Mucosa of rectum (tissue), 2 donors: ENCODE data around the gene GMPPB.

ENCODE experiments used
- H3K27ac ChIP-seq, 2 donors: one replicate each; pipeline ENCODE4 v1.7.0; 2013; ENCODE audit warnings: inconsistent platforms in 2 of 2, low read depth in 2 of 2, low read length in 2 of 2
- H3K27me3 ChIP-seq, 2 donors: one replicate each; pipeline ENCODE4 v1.7.0; 2013; ENCODE audit warnings: low read length in 2 of 2; ENCODE audit not compliant: control insufficient read depth in 2 of 2, insufficient read depth in 2 of 2
- H3K36me3 ChIP-seq, 2 donors: one replicate each; pipeline ENCODE4 v1.7.0; 2013; ENCODE audit warnings: low read length in 2 of 2; ENCODE audit not compliant: control insufficient read depth in 2 of 2, insufficient read depth in 2 of 2
- H3K4me1 ChIP-seq, 2 donors: one replicate each; pipeline ENCODE4 v1.7.0; 2013; ENCODE audit warnings: low read length in 2 of 2, mild to moderate bottlenecking in 1 of 2; ENCODE audit not compliant: control insufficient read depth in 2 of 2, insufficient read depth in 2 of 2
- H3K4me3 ChIP-seq, 2 donors: one replicate each; pipeline ENCODE4 v1.7.0; 2013; ENCODE audit warnings: low read length in 2 of 2
- H3K9ac ChIP-seq, 2 donors: one replicate each; pipeline ENCODE4 v1.7.0; 2013; ENCODE audit warnings: low read length in 2 of 2, low read depth in 1 of 2, mild to moderate bottlenecking in 1 of 2
- H3K9me3 ChIP-seq, 2 donors: one replicate each; pipeline ENCODE4 v1.7.0; 2013; ENCODE audit warnings: low read length in 2 of 2; ENCODE audit not compliant: control insufficient read depth in 2 of 2
- donor health status: healthy.
- donor health status: Normal muscosa, but diverticular disease.

The GMPPB gene

GRCh38 chr3:49714728-49715550 lies 8.8 kb downstream of the GMPPB start:
- Histone ChIP-seq H3K4me1 (peaks cover 10 to 13% of the 10 kb centered on the region in 2 donors), H3K27ac (no peak overlapping the region), H3K36me3 (peaks cover 9 to 10% of the 10 kb centered on the region in 2 donors), H3K9ac (no peak overlapping the region), H3K9me3 (no peaks in the 10 kb centered on the region), H3K27me3 (no peaks in the 10 kb centered on the region), H3K4me3 (no peak overlapping the region)

- Histone ChIP-seq H3K4me3 (no peak overlapping the region), H3K36me3 (peaks cover 9 to 10% of the 10 kb centered on the region in 2 donors), H3K9me3 (no peaks in the 10 kb centered on the region), H3K27ac (no peak overlapping the region), H3K27me3 (no peaks in the 10 kb centered on the region), H3K4me1 (peaks cover 1 to 3% of the 10 kb centered on the region in 2 donors), H3K9ac (no peak overlapping the region)
Measured at GRCh38 chr3:49713336-49714105, 10.2 kb downstream of the GMPPB start.

GRCh38 chr3:49712631-49713317 lies 11.0 kb downstream of the GMPPB start:
- H3K36me3 ChIP-seq, result peaks cover 9 to 10% of the 10 kb centered on the region in 2 donors

DNA sequence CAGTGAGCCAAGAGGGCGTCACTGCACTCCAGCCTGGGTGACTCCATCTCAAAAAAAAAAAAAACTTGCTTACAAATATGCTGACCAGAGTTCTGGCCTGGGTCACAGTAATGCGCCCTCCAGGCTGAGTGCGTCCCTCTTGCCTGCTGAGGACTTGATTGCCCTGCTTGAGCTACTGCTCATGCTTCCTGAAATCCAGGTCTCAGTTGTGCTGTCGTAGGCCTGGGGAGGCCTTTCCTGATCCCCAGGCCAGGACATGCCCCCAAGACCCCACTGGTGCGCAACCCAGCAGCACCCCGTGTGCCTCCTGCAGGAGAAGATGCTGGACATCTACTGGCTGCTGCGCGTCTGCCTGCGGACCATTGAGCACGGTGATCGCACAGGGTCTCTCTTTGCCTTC lies 11.6 kb downstream of the GMPPB start:
- no peaks in the 10 kb centered on the region for H3K4me1 ChIP-seq
- peaks cover 10 to 11% of the 10 kb centered on the region in 2 donors for H3K36me3 ChIP-seq
- H3K27ac ChIP-seq, result no peak overlapping the region
- H3K9ac ChIP-seq, result no peak overlapping the region
- H3K27me3 ChIP-seq, result no peaks in the 10 kb centered on the region
- no peaks in the 10 kb centered on the region for H3K9me3 ChIP-seq
- no peak overlapping the region for H3K4me3 ChIP-seq

More at GRCh38 chr3:49712631-49713317, 11.0 kb downstream of the GMPPB start:
- Histone ChIP-seq H3K27me3 (no peaks in the 10 kb centered on the region), H3K4me3 (no peak overlapping the region), H3K27ac (no peak overlapping the region), H3K9me3 (no peaks in the 10 kb centered on the region), H3K9ac (no peak overlapping the region), H3K4me1 (no peaks in the 10 kb centered on the region)

DNA sequence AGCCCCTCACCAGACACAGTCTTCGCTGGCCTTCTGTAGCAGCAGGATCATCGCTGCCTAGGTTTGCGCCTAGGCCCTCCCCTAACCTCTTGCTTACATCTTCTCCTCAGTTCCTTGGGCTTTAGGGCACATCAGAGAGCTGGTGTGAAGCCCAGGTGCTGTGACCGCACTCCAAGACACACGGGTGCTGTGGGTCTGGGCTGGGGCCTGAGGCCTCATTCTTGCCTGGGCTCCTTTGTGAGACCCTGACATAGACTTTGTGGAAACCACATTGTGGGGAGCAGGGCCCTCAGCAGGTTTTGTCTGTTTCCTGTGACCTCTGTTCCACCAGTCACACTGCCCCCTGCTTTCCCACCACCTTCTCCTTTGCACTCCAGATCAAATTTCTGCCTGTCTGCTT lies 12.3 kb downstream of the GMPPB start:
- Histone ChIP-seq H3K4me3 (no peak overlapping the region), H3K9ac (no peak overlapping the region), H3K27ac (no peak overlapping the region), H3K9me3 (no peaks in the 10 kb centered on the region), H3K4me1 (no peaks in the 10 kb centered on the region), H3K36me3 (peaks cover 10 to 17% of the 10 kb centered on the region in 2 donors), H3K27me3 (no peaks in the 10 kb centered on the region)

GRCh38 chr3:49709852-49710251 lies 13.9 kb downstream of the GMPPB start:
- Histone ChIP-seq H3K4me1 (no peaks in the 10 kb centered on the region), H3K9ac (no peak overlapping the region), H3K27me3 (no peaks in the 10 kb centered on the region), H3K9me3 (no peaks in the 10 kb centered on the region), H3K36me3 (peaks cover 12 to 23% of the 10 kb centered on the region in 2 donors), H3K4me3 (no peak overlapping the region), H3K27ac (no peak overlapping the region)

- Histone ChIP-seq H3K9ac (no peak overlapping the region), H3K4me3 (no peak overlapping the region), H3K9me3 (no peaks in the 10 kb centered on the region), H3K27me3 (no peaks in the 10 kb centered on the region), H3K27ac (no peak overlapping the region), H3K4me1 (no peaks in the 10 kb centered on the region), H3K36me3 (peaks cover 8 to 22% of the 10 kb centered on the region in 2 donors)
Measured at GRCh38 chr3:49707113-49707480, 16.7 kb downstream of the GMPPB start.

DNA sequence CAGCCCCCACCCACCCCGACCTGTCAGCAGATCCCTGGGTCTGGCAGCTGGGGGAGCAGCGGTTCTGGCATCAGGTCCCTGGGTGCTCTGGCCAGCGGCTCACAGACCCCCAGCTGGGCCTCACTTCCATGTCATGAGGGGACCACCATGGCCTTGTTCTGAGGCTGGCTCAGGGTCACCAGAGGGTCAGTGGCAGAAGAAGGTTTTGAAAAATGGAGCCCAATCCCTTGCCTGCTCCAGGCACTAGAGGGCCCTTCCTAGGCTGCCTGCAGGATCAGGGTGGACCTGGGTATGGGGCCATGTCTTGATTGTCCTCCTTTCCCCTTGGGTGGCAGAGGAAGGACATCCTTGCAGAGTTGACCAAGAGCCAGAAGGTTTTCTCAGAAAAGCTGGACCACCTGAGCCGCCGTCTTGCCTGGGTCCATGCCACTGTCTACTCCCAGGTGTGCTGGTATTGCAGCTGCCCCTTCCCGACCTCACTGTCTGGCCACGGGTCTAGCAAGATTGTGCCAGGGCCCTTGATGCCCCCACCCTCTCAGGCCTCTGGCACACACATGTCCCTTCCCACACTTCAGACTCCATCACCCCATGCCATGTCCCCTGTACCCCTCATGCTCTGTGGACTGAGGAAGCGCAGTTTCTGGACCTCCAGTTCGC lies 17.2 kb downstream of the GMPPB start:
- Histone ChIP-seq H3K27me3 (no peaks in the 10 kb centered on the region), H3K9me3 (no peaks in the 10 kb centered on the region), H3K36me3 (peaks cover 8 to 26% of the 10 kb centered on the region in 2 donors), H3K4me1 (no peaks in the 10 kb centered on the region), H3K4me3 (no peak overlapping the region), H3K9ac (no peak overlapping the region), H3K27ac (no peak overlapping the region)

DNA sequence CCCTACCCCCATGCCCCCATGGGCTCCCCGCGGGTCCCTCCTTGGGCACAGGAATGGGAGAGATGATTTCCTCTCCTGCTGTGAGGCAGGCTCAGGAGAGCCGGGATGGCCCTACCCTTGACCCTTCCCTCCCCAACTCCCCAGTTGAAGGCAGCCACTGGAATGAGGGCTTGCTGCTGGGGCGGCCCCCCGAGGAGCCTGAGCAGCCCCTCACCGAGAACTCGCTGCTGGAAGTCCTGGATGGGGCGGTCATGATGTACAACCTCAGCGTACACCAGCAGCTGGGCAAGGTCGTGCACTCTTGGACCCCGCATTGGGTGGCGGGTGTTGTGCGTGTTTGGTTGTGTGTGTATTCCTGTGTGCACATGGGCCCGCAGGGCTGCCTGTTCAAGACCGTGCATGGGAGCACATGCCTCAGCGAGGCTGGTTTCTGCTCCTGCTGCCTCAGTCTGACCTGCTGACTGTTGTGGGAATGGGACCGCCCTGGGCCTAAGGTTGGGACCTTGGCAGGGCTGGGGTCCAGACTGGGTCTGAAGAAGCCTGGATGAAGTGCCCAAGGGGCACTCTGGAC lies 18.3 kb downstream of the GMPPB start:
- Histone ChIP-seq H3K27ac (no peak overlapping the region), H3K4me1 (no peaks in the 10 kb centered on the region), H3K4me3 (no peak overlapping the region), H3K36me3 (peaks cover 8 to 35% of the 10 kb centered on the region in 2 donors), H3K9me3 (no peaks in the 10 kb centered on the region), H3K27me3 (no peaks in the 10 kb centered on the region), H3K9ac (no peak overlapping the region)
